Smooth muscle cell (in vitro differentiated cells): ENCODE measurements around the gene CFAP100. TPM values are rescaled to one million over a fixed set of nuclear protein-coding genes. Genes with fewer than 3 reads are reported as not detected.

Experiments used
- DNase-seq: peaks from one replicate; lab custom pipeline; 2025; ENCODE audit not compliant: unreplicated experiment; lab: John Stamatoyannopoulos, UW
- H2AFZ ChIP-seq: fragments of 200-600 bp; sonication (generic); 2 replicates; pipeline ENCODE4 v1.6.0; 2016; ENCODE audit warnings: antibody characterized with exemption, low read depth, mild to moderate bottlenecking
- H3F3A ChIP-seq: fragments of 200-600 bp; sonication (generic); 2 replicates; pipeline ENCODE4 v1.6.0; 2017; ENCODE audit warnings: antibody characterized with exemption, low read depth
- H3K27ac ChIP-seq: fragments of 200-600 bp; sonication (generic); 2 replicates; pipeline ENCODE4 v1.5.1; 2016; ENCODE audit warnings: low read depth, mild to moderate bottlenecking
- H3K27me3 ChIP-seq: fragments of 200-600 bp; sonication (generic); 2 replicates; pipeline ENCODE4 v1.6.1; 2016; ENCODE audit warnings: low read depth, mild to moderate bottlenecking
- H3K36me3 ChIP-seq: fragments of 200-600 bp; sonication (generic); 2 replicates; pipeline ENCODE4 v1.5.1; 2016; ENCODE audit warnings: low read depth
- H3K4me1 ChIP-seq: fragments of 200-600 bp; sonication (generic); 2 replicates; pipeline ENCODE4 v1.5.1; 2016; ENCODE audit warnings: low read depth
- H3K4me2 ChIP-seq: fragments of 200-600 bp; sonication (generic); 2 replicates; pipeline ENCODE4 v1.6.0; 2016; ENCODE audit warnings: mild to moderate bottlenecking
- H3K4me3 ChIP-seq: fragments of 200-600 bp; sonication (generic); 2 replicates; pipeline ENCODE4 v1.5.1; 2016; ENCODE audit warnings: mild to moderate bottlenecking
- H3K79me2 ChIP-seq: fragments of 200-600 bp; sonication (generic); 2 replicates; pipeline ENCODE4 v1.6.0; 2016; ENCODE audit warnings: low read depth, mild to moderate bottlenecking
- H3K9ac ChIP-seq: fragments of 200-600 bp; sonication (generic); 2 replicates; pipeline ENCODE4 v1.6.0; 2016; ENCODE audit warnings: low read depth
- H3K9me3 ChIP-seq: fragments of 200-600 bp; sonication (generic); replicated peaks from 2 replicates; pipeline ENCODE4 v1.5.1; 2016; ENCODE audit warnings: low read depth
- H4K20me1 ChIP-seq: fragments of 200-600 bp; sonication (generic); 2 replicates; pipeline ENCODE4 v1.6.0; 2016; ENCODE audit warnings: low read depth
- WGBS: methylation state at CpG from one replicate; pipeline ENCODE4 v1.1.7; 2016; ENCODE audit warnings: low lambda C conversion rate; 5-methylcytosine and 5-hydroxymethylcytosine counted together
- polyA plus RNA-seq: library from polyadenylated mRNA; unstranded; fragments of >200 nt; fragmentation: Nextera tagmentation; extraction: Ambion mirVana; gene quantifications from 2 replicates; pipeline ENCODE4 v1.2.1, GENCODE V29; 2016
- total RNA-seq: library from RNA; depleted of rRNA; stranded (reverse); fragments of >200 nt; gene quantifications from 2 replicates; pipeline ENCODE4 v1.2.3, GENCODE V29; 2014
- TF ChIP-seq, protein P1 (sequence below): fragments of 200-600 bp; sonication (generic); IDR thresholded peaks from 2 replicates; pipeline ENCODE4 v1.5.1; 2017; ENCODE audit warnings: borderline replicate concordance, mild to moderate bottlenecking, antibody characterized with exemption; ENCODE audit not compliant: insufficient read depth, poor library complexity, severe bottlenecking

The CFAP100 gene
- total and polyA plus RNA-seq, 2 experiments from 2014 or later, result not detected

DNA sequence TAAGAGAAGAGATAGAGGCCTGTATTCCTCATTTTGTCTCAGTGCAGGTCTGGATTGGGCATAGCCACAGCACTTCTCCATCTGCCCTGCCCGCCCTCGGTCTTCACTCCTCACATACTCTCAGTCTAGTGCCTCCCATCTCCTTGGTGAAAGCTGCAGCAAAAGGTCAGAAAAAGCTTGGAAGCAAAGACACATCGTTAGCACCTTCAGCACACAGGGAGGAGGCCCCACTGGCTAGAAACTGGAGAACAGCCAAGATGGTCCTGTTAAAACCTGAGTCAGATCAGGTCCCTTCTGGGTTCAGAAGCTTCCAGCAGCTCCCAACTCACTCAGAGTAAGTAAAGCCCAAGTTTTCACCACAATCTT lies 35.9 kb upstream of the CFAP100 start:
- Histone ChIP-seq H3K27me3 (peaks cover 32% of the 10 kb centered on the region), H3K9ac (no peak overlapping the region), H3K4me2 (no peak overlapping the region), H3K4me1 (peaks cover 11% of the 10 kb centered on the region), H3K36me3 (no peaks in the 10 kb centered on the region), H3K27ac (no peak overlapping the region), H3K4me3 (no peak overlapping the region), H3F3A (no peaks in the 10 kb centered on the region), H2AFZ (no peak overlapping the region), H3K79me2 (no peaks in the 10 kb centered on the region), H3K9me3 (no peaks in the 10 kb centered on the region), H4K20me1 (no peaks in the 10 kb centered on the region)
- TF ChIP-seq, protein P1, sequence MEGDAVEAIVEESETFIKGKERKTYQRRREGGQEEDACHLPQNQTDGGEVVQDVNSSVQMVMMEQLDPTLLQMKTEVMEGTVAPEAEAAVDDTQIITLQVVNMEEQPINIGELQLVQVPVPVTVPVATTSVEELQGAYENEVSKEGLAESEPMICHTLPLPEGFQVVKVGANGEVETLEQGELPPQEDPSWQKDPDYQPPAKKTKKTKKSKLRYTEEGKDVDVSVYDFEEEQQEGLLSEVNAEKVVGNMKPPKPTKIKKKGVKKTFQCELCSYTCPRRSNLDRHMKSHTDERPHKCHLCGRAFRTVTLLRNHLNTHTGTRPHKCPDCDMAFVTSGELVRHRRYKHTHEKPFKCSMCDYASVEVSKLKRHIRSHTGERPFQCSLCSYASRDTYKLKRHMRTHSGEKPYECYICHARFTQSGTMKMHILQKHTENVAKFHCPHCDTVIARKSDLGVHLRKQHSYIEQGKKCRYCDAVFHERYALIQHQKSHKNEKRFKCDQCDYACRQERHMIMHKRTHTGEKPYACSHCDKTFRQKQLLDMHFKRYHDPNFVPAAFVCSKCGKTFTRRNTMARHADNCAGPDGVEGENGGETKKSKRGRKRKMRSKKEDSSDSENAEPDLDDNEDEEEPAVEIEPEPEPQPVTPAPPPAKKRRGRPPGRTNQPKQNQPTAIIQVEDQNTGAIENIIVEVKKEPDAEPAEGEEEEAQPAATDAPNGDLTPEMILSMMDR, result no peak
- DNase-seq, result no peak
- 76% methylated on average over 3 of the region's 3 CpGs for WGBS

DNA sequence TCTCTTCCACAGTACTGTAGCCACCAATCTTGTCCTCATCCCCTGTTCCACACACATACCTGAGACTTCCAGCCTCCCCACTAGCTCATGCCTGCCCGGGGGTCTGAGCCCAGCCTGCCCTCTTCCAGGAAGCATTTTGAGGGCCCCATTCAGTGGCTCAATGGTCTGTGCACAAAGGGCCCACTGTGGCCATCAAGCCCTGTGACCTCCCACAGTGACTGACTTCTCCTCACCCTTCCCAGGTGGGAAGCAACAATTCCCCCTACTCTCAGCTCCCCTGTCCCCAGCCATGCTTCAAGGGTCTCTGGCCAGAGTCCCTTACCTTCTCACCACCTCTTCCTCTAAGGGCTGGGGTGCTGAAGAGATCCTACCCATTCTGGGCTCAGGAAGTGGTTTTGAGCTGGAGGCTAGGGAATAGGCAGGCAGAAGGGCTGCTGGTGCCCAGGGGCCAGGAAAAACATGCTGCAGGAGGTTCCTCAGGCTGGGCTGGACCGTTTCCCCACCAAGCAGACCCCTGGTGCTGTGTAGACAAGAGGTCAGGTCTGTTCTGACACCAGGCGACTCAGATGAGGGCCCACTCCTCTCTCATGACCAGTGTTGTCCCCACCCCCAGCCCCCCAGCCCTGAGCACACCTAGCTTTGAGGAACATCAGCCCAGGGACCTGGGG lies 34.5 kb upstream of the CFAP100 start:
- Histone ChIP-seq H3K79me2 (no peaks in the 10 kb centered on the region), H3K4me2 (no peak overlapping the region), H4K20me1 (no peaks in the 10 kb centered on the region), H3K27ac (no peak overlapping the region), H2AFZ (no peak overlapping the region), H3K9ac (no peak overlapping the region), H3K4me1 (peaks cover 11% of the 10 kb centered on the region), H3F3A (no peaks in the 10 kb centered on the region), H3K9me3 (no peaks in the 10 kb centered on the region), H3K4me3 (no peak overlapping the region), H3K27me3 (peaks cover 32% of the 10 kb centered on the region), H3K36me3 (no peaks in the 10 kb centered on the region)
- TF ChIP-seq, protein P1, result no peak
- DNase-seq, result no peak
- 90% methylated on average over 3 of the region's 3 CpGs for WGBS

DNA sequence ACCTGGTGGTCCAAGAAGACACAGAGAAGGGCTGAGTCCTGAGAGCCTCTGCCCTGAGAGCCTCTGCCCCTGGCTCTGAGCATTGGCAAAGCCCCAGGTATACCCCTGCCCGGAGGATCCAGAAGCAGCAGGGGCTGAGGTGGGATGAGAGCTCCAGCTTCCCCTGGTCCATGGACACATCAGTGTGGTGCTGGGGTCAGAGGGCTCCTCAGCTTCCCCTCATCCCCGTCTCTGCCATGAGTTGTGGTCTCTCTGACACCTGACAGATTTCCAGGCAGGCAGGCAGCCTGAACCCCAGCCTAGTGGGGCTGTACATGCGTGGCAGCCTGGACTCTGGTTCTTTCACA lies 34.0 kb upstream of the CFAP100 start:
- 83% methylated on average over 3 of the region's 3 CpGs for WGBS
- H3K9ac ChIP-seq, result no peak overlapping the region

DNA sequence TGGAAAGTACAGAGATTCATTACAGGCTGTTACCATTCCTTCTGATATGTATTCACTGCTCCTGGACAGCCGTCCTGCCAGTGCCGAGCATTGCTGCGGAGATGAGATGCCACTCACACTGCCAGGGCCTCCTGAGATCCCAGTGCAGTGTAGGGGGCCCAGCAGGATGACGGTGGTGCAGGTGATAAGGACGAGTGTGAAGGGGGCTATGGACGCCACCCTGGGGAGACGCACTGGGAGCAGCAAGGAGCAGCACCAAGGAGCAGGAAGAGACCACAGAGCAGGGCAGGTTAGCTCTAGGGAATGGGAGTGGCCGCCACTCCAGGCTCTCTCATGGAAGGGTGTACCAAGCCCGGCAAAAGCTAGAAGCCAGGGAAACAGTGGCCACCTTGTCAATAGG lies 33.5 kb upstream of the CFAP100 start:
- H3K9ac ChIP-seq, result no peak overlapping the region
- H3K9me3 ChIP-seq, result no peaks in the 10 kb centered on the region
- H3K27me3 ChIP-seq, result peaks cover 32% of the 10 kb centered on the region
- H3F3A ChIP-seq, result no peaks in the 10 kb centered on the region
- 88% methylated on average over 8 of the region's 9 CpGs for WGBS
- H3K36me3 ChIP-seq, result no peaks in the 10 kb centered on the region
- no peaks in the 10 kb centered on the region for H3K79me2 ChIP-seq
- DNase-seq, result no peak
- no peak overlapping the region for H3K27ac ChIP-seq
- H3K4me3 ChIP-seq, result no peak overlapping the region
- H3K4me1 ChIP-seq, result peaks cover 6% of the 10 kb centered on the region
- no peak overlapping the region for H3K4me2 ChIP-seq
- no peak overlapping the region for H2AFZ ChIP-seq
- H4K20me1 ChIP-seq, result no peaks in the 10 kb centered on the region
- TF ChIP-seq, protein P1, result no peak

More for the DNA sequence above, 34.0 kb upstream of the CFAP100 start:
- Histone ChIP-seq H4K20me1 (no peaks in the 10 kb centered on the region), H3K4me2 (no peak overlapping the region), H3K4me1 (peaks cover 9% of the 10 kb centered on the region), H3K4me3 (no peak overlapping the region), H3K27me3 (peaks cover 32% of the 10 kb centered on the region), H3K9me3 (no peaks in the 10 kb centered on the region), H3K36me3 (no peaks in the 10 kb centered on the region), H3F3A (no peaks in the 10 kb centered on the region), H2AFZ (no peak overlapping the region), H3K79me2 (no peaks in the 10 kb centered on the region), H3K27ac (no peak overlapping the region)
- TF ChIP-seq, protein P1, result no peak
- DNase-seq, result no peak
